Measurements from ENCODE around the gene CYP1A2. TPM values are rescaled to one million over a fixed set of nuclear protein-coding genes. Genes with fewer than 3 reads are reported as not detected.

Gene CYP1A2
- total RNA-seq, 1 experiment from 2014 or later: not detected

DNA sequence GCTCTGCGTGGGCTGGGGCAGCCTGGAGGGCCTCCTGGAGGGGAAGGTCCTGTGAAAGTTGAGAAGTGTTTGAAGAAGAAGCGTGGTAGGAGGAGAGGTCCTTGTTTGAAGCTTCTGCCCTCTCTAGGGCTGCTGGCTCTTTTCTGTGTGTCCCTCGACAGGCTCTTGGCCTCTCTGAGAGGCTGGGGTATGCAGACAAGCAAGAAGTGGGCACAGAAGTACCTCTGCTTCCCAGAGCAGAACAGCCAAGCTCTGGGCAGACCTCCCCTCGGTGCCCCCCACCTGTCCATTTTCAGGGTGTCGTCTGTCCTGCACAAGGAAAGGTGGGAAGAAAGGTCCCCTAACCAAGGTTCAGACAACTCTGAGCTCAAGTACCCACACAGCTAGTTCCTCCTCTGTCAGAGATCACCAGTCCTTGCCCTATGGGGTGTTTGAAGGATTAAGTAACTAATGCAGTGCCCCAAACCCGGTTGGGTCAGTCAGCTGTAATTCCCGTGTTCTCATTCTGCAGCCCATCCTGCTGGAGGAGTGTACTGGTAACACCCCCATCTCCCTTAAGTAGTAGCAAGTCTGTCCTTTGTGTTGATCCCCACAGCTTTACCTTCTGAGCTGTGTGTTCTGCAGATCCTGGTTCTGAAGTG is 39.5 kb downstream of the CYP1A2 start:
- H3K23ac ChIP-seq (ENCODE audit: insufficient read length, low read depth, low read length): no peak overlapping the region
- Mint-ChIP-seq H3K27ac (peak overlapping the region in 2 of 3 experiments; percentile 48 to 63; a peak in 2 of 7 replicates), H3K4me1 (peaks cover 39 to 45% of the 10 kb centered on the region in 2 experiments), H3K27me3 (ENCODE audit: low read depth) (no peaks in the 10 kb centered on the region; the same call in 1 of the 2 replicates), H3K36me3 (ENCODE audit: insufficient read depth in 1 of 3, low read depth in 3 of 3) (peaks cover 0 to 5% (median 4%) of the 10 kb centered on the region in 3 experiments; a peak in 4 of 7 replicates), H3K9me3 (no peaks in the 10 kb centered on the region; a peak in 1 of 5 replicates), H3K4me3 (peak overlapping the region in 1 of 2 experiments; percentile 54; a peak in 2 of 5 replicates)
- H4K20me1 ChIP-seq (ENCODE audit: control insufficient read depth, insufficient read depth, insufficient read length): no peaks in the 10 kb centered on the region
- H3K4ac ChIP-seq (ENCODE audit: low read depth, low read length): no peak overlapping the region
- no peak overlapping the region for H2BK15ac ChIP-seq (ENCODE audit: low read depth, low read length)
- no peak for DNase-seq
- H2AK5ac ChIP-seq (ENCODE audit: insufficient read length, low read length): no peak overlapping the region
- H3T11ph ChIP-seq (ENCODE audit: low read length): no peak overlapping the region
- H2BK120ac ChIP-seq (ENCODE audit: low read depth, low read length, poor library complexity, severe bottlenecking): no peak overlapping the region
- H3K27ac ChIP-seq (ENCODE audit: insufficient read length, low read depth, low read length): no peak overlapping the region
- H4K8ac ChIP-seq (replicated peaks; ENCODE audit: insufficient read length, low read depth, low read length): no peak overlapping the region
- no peak overlapping the region for H2BK12ac ChIP-seq (ENCODE audit: insufficient read length, low read depth, low read length)
- no peak overlapping the region for H3K4me2 ChIP-seq (ENCODE audit: insufficient read depth, insufficient read length, low read length)
- no peak overlapping the region for H3K18ac ChIP-seq (ENCODE audit: insufficient read length, low read depth, low read length)
- no peaks in the 10 kb centered on the region; the same call in 1 of the 2 replicates for H3K27me3 ChIP-seq (ENCODE audit: insufficient read depth, low read length)
- no peaks in the 10 kb centered on the region for H3K9me3 ChIP-seq (ENCODE audit: control insufficient read depth, low read depth, low read length)
- no peak overlapping the region for H2BK5ac ChIP-seq (ENCODE audit: insufficient read length, low read length)
- H4K91ac ChIP-seq (ENCODE audit: insufficient read length, low read depth, low read length): no peak overlapping the region
- no peak overlapping the region for H3K14ac ChIP-seq (ENCODE audit: insufficient read depth, low read length)
- H3K79me1 ChIP-seq (ENCODE audit: insufficient read depth, low read depth, low read length, poor library complexity, severe bottlenecking): no peaks in the 10 kb centered on the region
- no CpG with 5 or more reads among the region's 7 CpGs for WGBS (ENCODE audit: extremely low coverage, insufficient read length, low lambda C conversion rate)
- no peak overlapping the region for H3K9ac ChIP-seq (ENCODE audit: extremely low read depth, insufficient read length, low read length)
- no peak overlapping the region for H3K56ac ChIP-seq (ENCODE audit: insufficient read length, low read depth, low read length)
- no peaks in the 10 kb centered on the region for H3K79me2 ChIP-seq (ENCODE audit: insufficient read depth, low read length)
- H2AFZ ChIP-seq (ENCODE audit: low read length): no peak overlapping the region
- TF ChIP-seq, protein P1, sequence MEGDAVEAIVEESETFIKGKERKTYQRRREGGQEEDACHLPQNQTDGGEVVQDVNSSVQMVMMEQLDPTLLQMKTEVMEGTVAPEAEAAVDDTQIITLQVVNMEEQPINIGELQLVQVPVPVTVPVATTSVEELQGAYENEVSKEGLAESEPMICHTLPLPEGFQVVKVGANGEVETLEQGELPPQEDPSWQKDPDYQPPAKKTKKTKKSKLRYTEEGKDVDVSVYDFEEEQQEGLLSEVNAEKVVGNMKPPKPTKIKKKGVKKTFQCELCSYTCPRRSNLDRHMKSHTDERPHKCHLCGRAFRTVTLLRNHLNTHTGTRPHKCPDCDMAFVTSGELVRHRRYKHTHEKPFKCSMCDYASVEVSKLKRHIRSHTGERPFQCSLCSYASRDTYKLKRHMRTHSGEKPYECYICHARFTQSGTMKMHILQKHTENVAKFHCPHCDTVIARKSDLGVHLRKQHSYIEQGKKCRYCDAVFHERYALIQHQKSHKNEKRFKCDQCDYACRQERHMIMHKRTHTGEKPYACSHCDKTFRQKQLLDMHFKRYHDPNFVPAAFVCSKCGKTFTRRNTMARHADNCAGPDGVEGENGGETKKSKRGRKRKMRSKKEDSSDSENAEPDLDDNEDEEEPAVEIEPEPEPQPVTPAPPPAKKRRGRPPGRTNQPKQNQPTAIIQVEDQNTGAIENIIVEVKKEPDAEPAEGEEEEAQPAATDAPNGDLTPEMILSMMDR (conservative IDR thresholded peaks at IDR 0.05): 0 out of 3 replicates have a peak, but pooled peaks have one; percentile 37
- H4K5ac ChIP-seq (ENCODE audit: insufficient read length, low read depth, low read length): no peak overlapping the region
- H3K4me1 ChIP-seq (ENCODE audit: insufficient read depth, low read length): peaks cover 7% of the 10 kb centered on the region; the same call in 1 of the 2 replicates
- H3K23me2 ChIP-seq (ENCODE audit: insufficient read length, low read depth, low read length, poor library complexity, severe bottlenecking): no peaks in the 10 kb centered on the region
- H2BK20ac ChIP-seq (ENCODE audit: low read depth, low read length, poor library complexity, severe bottlenecking): no peak overlapping the region

Measured in H9 (cell line).